A549 (cell line): Measurements from ENCODE around the gene KIF21B. TPM values are rescaled to one million over a fixed set of nuclear protein-coding genes. Genes with fewer than 3 reads are reported as not detected.

Experiments used
- ATAC-seq, 2 experiments: fragments of 200-7000 bp in 1 of 2; fragments of >200 bp in 1 of 2; cut with Nextera tagmentation in 1 of 2; cut with Tn5 transposase in 1 of 2; 3 replicates each; pipeline versions ENCODE4 v1.8.0 to v1.9.1; 2018 to 2020; ENCODE audit warnings: mild to moderate bottlenecking in 1 of 2, moderate library complexity in 1 of 2
- CTCF ChIA-PET: fragments of 300-600 bp; sonication (Branson Sonifier 250); formaldehyde crosslinking; extraction: SDS; loops from one replicate; lab custom pipeline; 2021; ENCODE audit warnings: antibody characterized with exemption, inconsistent platforms; lab: Yijun Ruan, JAX
- POLR2A ChIA-PET: fragments of 350-600 bp; formaldehyde crosslinking; extraction: SDS; loops from one replicate; lab custom pipeline; 2021; ENCODE audit warnings: antibody characterized with exemption, inconsistent platforms; lab: Yijun Ruan, JAX
- DNase-seq, 2 experiments: peaks; one replicate each; pipeline versions ENCODE4 v3.0.0 to v3.0.0-alpha.2; 2011 to 2016; ENCODE audit warnings: low read depth in 1 of 2, low spot score in 1 of 2
- FAIRE-seq: peaks from 2 replicates; lab custom pipeline; 2011; peaks lifted over from hg19 to GRCh38; lab: Jason Lieb, UNC
- H3K27ac ChIP-seq, 2 experiments: fragments of >200 bp; sonication (Bioruptor Twin); formaldehyde crosslinking; 3 replicates each; pipeline ENCODE4 v1.5.1; 2016 to 2017
- H3K4me1 ChIP-seq: fragments of >200 bp; sonication (Bioruptor Twin); formaldehyde crosslinking; 3 replicates; pipeline ENCODE4 v1.6.1; 2016
- H3K4me2 ChIP-seq: fragments of >200 bp; sonication (Bioruptor Twin); formaldehyde crosslinking; 3 replicates; pipeline ENCODE4 v1.6.1; 2016
- H3K4me3 ChIP-seq: fragments of >200 bp; sonication (Bioruptor Twin); formaldehyde crosslinking; 3 replicates; pipeline ENCODE4 v1.5.1; 2016
- H3K9me3 ChIP-seq: fragments of >200 bp; sonication (Bioruptor Twin); formaldehyde crosslinking; 3 replicates; pipeline ENCODE4 v1.6.1; 2016
- CBX2 ChIP-seq: fragments of 200-600 bp; sonication (generic); IDR thresholded peaks from 2 replicates; pipeline ENCODE4 v1.6.1; 2016; ENCODE audit warnings: low read depth, mild to moderate bottlenecking, borderline replicate concordance
- EP300 ChIP-seq, 2 experiments: fragments of >200 bp; sonication (Bioruptor Twin); formaldehyde crosslinking; IDR thresholded peaks; 2 replicates in 1 of 2; 3 replicates in 1 of 2; pipeline ENCODE4 v1.6.1; 2016 to 2017
- ESRRA ChIP-seq: fragments of 150-350 bp; IDR thresholded peaks from 2 replicates; pipeline ENCODE4 v1.6.1; 2014; ENCODE audit warnings: mild to moderate bottlenecking, low read length, borderline replicate concordance
- FOSL2 ChIP-seq, 2 experiments: fragments of 450-650 bp in 1 of 2; fragments of >200 bp in 1 of 2; sonication (Bioruptor Twin) in 1 of 2; formaldehyde crosslinking; IDR thresholded peaks; 2 replicates each; pipeline versions ENCODE4 v1.5.0 to v1.6.1; 2016 to 2020; ENCODE audit warnings: mild to moderate bottlenecking in 1 of 2, moderate library complexity in 1 of 2
- GATA3 ChIP-seq: IDR thresholded peaks from 2 replicates; pipeline ENCODE4 v1.6.1; 2012; ENCODE audit warnings: borderline replicate concordance
- HEYL ChIP-seq: fragments of 250-450 bp; sonication (Bioruptor Pico); IDR thresholded peaks from 2 replicates; pipeline ENCODE4 v1.8.0; 2021; ENCODE audit warnings: mild to moderate bottlenecking, moderate library complexity
- HOXB5 ChIP-seq: fragments of 250-450 bp; sonication (Bioruptor Pico); IDR thresholded peaks from 2 replicates; pipeline ENCODE4 v1.5.0; 2020; ENCODE audit warnings: mild to moderate bottlenecking, moderate library complexity
- MAFK ChIP-seq: fragments of 450-650 bp; IDR thresholded peaks from 2 replicates; pipeline ENCODE4 v1.6.1; 2014; ENCODE audit not compliant: partially characterized antibody
- MYC ChIP-seq: IDR thresholded peaks from 2 replicates; pipeline ENCODE4 v1.6.1; 2012; ENCODE audit warnings: mild to moderate bottlenecking, inconsistent platforms, low read length, improper control_type of control experiment, borderline replicate concordance
- PHF8 ChIP-seq: fragments of 200-600 bp; sonication (generic); IDR thresholded peaks from 2 replicates; pipeline ENCODE4 v1.6.1; 2016; ENCODE audit warnings: low read depth, mild to moderate bottlenecking, antibody characterized with exemption, moderate library complexity, borderline replicate concordance
- SMC3 ChIP-seq: fragments of >200 bp; sonication (Bioruptor Twin); formaldehyde crosslinking; IDR thresholded peaks from 3 replicates; pipeline ENCODE4 v1.6.1; 2018; ENCODE audit warnings: inconsistent platforms
- SREBF2 ChIP-seq: fragments of 450-650 bp; IDR thresholded peaks from 2 replicates; pipeline ENCODE4 v1.6.1; 2014; ENCODE audit warnings: mild to moderate bottlenecking, moderate library complexity
- TP53 ChIP-seq: fragments of 250-450 bp; sonication (Bioruptor Pico); IDR thresholded peaks from 2 replicates; pipeline ENCODE4 v1.5.0; 2021; ENCODE audit warnings: mild to moderate bottlenecking, moderate library complexity
- ZC3H11A ChIP-seq: fragments of 450-650 bp; IDR thresholded peaks from 2 replicates; pipeline ENCODE4 v1.6.1; 2014; ENCODE audit warnings: antibody characterized with exemption, mild to moderate bottlenecking
- WGBS: methylation state at CpG from one replicate; pipeline ENCODE4 v1.1.6; 2017; ENCODE audit errors: missing lambda C conversion rate; 5-methylcytosine and 5-hydroxymethylcytosine counted together
- polyA plus RNA-seq, 4 experiments: library from polyadenylated mRNA; depleted of rRNA in 3 of 4; stranded (reverse); fragments of >200 nt; fragmentation: RNase III in 1 of 4; extraction: RNeasy Plus Mini Kit Qiagen cat#74134 plus additional on column Dnase treatment in 1 of 4; gene quantifications; 2 replicates in 3 of 4; 3 replicates in 1 of 4; pipeline ENCODE4 v1.2.3, GENCODE V29; 2011 to 2017
- TF ChIP-seq, protein P1 (sequence below): fragments of 150-350 bp; IDR thresholded peaks from 2 replicates; pipeline ENCODE4 v1.6.1; 2014; ENCODE audit warnings: low read depth, mild to moderate bottlenecking, low read length
- TF ChIP-seq, protein P2 (sequence below): fragments of 450-650 bp; IDR thresholded peaks from 2 replicates; pipeline ENCODE4 v1.6.1; 2014; ENCODE audit warnings: antibody characterized with exemption
- TF ChIP-seq, protein P3 (sequence below): fragments of 200-600 bp; sonication (generic); IDR thresholded peaks from 2 replicates; pipeline ENCODE4 v1.6.1; 2016; ENCODE audit warnings: antibody characterized with exemption, mild to moderate bottlenecking, moderate library complexity
- TF ChIP-seq, protein P4 (sequence below): IDR thresholded peaks from 2 replicates; pipeline ENCODE4 v1.6.1; 2012
- TF ChIP-seq, protein P5 (sequence below): fragments of >200 bp; sonication (Bioruptor Twin); formaldehyde crosslinking; IDR thresholded peaks from 3 replicates; pipeline ENCODE4 v1.5.1; 2016

KIF21B gene
- polyA plus RNA-seq, 2 of the 4 experiments (the other 2 are of a cell fraction), result 1.4 to 3.8 TPM

DNA sequence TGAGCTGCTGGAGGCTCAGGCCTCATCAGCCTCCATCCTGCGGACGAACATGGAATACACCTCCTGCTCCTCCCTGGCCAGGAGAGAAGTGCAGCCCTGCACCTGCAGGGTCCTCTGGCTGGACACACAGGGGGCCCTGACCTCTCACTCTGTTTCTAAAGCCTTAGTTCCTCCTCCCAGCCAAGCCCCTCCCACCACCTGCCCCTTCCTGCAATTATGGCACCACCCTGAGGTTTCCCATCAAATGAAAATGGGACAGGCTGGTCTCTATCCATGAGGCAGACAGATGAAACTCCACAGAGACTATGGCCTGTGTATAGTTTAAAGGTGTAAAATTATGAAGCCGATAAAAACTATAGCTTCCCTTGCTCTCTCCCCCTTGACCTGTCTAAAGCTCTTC lies 46.1 kb upstream of the KIF21B start:
- ATAC-seq, result peak in 1 of 2 experiments; percentile 53; a peak in 3 of 6 replicates
- no peak for FAIRE-seq
- H3K9me3 ChIP-seq, result no peaks in the 10 kb centered on the region
- no peak overlapping the region for H3K4me2 ChIP-seq
- DNase-seq, result no peak
- H3K4me3 ChIP-seq, result no peak overlapping the region
- TF ChIP-seq HEYL (CRISPR knock-in tag) (no peak), SREBF2 (no peak), SMC3 (no peak), MAFK (no peak), CBX2 (no peak), ESRRA (no peak), PHF8 (no peak), GATA3 (no peak), HOXB5 (CRISPR knock-in tag) (no peak), ZC3H11A (no peak)
- TF ChIP-seq, protein P1, sequence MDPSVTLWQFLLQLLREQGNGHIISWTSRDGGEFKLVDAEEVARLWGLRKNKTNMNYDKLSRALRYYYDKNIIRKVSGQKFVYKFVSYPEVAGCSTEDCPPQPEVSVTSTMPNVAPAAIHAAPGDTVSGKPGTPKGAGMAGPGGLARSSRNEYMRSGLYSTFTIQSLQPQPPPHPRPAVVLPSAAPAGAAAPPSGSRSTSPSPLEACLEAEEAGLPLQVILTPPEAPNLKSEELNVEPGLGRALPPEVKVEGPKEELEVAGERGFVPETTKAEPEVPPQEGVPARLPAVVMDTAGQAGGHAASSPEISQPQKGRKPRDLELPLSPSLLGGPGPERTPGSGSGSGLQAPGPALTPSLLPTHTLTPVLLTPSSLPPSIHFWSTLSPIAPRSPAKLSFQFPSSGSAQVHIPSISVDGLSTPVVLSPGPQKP, result no peak
- TF ChIP-seq, protein P2, sequence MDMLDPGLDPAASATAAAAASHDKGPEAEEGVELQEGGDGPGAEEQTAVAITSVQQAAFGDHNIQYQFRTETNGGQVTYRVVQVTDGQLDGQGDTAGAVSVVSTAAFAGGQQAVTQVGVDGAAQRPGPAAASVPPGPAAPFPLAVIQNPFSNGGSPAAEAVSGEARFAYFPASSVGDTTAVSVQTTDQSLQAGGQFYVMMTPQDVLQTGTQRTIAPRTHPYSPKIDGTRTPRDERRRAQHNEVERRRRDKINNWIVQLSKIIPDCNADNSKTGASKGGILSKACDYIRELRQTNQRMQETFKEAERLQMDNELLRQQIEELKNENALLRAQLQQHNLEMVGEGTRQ, result no peak
- TF ChIP-seq, protein P3, sequence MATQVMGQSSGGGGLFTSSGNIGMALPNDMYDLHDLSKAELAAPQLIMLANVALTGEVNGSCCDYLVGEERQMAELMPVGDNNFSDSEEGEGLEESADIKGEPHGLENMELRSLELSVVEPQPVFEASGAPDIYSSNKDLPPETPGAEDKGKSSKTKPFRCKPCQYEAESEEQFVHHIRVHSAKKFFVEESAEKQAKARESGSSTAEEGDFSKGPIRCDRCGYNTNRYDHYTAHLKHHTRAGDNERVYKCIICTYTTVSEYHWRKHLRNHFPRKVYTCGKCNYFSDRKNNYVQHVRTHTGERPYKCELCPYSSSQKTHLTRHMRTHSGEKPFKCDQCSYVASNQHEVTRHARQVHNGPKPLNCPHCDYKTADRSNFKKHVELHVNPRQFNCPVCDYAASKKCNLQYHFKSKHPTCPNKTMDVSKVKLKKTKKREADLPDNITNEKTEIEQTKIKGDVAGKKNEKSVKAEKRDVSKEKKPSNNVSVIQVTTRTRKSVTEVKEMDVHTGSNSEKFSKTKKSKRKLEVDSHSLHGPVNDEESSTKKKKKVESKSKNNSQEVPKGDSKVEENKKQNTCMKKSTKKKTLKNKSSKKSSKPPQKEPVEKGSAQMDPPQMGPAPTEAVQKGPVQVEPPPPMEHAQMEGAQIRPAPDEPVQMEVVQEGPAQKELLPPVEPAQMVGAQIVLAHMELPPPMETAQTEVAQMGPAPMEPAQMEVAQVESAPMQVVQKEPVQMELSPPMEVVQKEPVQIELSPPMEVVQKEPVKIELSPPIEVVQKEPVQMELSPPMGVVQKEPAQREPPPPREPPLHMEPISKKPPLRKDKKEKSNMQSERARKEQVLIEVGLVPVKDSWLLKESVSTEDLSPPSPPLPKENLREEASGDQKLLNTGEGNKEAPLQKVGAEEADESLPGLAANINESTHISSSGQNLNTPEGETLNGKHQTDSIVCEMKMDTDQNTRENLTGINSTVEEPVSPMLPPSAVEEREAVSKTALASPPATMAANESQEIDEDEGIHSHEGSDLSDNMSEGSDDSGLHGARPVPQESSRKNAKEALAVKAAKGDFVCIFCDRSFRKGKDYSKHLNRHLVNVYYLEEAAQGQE, result no peak
- CTCF ChIA-PET, result interaction anchor here (1.3 kb wide), 1 partner anchor 82 kb away, joined by 3 read pairs; no protein-coding TSS in a partner anchor
- no peak overlapping the region for H3K27ac ChIP-seq
- 89% methylated on average over 3 of the region's 3 CpGs for WGBS
- POLR2A ChIA-PET, result no interaction called here
- H3K4me1 ChIP-seq, result no peaks in the 10 kb centered on the region

DNA sequence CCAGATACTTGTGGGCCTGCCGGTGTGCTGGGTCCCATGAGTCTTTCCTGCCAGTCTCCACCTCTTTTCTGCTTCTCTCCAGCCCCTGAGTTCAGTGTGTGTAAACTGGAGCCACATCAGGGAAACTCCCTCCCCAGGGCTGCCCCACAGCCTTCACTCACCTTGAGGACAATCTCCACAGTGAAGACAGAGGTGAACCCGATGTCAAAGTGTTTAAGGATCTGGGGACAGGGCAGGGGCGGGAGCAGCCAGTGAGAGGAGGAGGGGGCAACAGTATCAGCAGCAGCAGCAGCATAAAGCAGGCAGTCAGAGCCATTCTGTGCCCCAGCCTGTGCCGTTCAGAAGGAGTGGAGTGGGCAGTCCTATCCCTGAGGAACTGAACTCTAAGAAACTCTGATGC lies 45.5 kb upstream of the KIF21B start:
- POLR2A ChIA-PET, result no interaction called here
- FAIRE-seq, result no peak
- H3K4me3 ChIP-seq, result no peak overlapping the region
- no peak overlapping the region for H3K4me2 ChIP-seq
- no peak for TF ChIP-seq FOSL2 (IDR thresholded peaks at IDR 0.05)
- TF ChIP-seq FOSL2 (CRISPR knock-in tag; IDR thresholded peaks at IDR 0.05), result no peak
- TF ChIP-seq MYC, result no peak
- TF ChIP-seq TP53 (CRISPR knock-in tag), result no peak
- TF ChIP-seq, protein P4, sequence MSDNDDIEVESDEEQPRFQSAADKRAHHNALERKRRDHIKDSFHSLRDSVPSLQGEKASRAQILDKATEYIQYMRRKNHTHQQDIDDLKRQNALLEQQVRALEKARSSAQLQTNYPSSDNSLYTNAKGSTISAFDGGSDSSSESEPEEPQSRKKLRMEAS, result no peak
- TF ChIP-seq HEYL (CRISPR knock-in tag), result no peak
- TF ChIP-seq, all 56 proteins: peak for 0
- Histone ChIP-seq H3K9me3 (no peaks in the 10 kb centered on the region), H3K27ac (no peak overlapping the region), H3K4me1 (no peaks in the 10 kb centered on the region)
- WGBS, result 36% methylated on average over 4 of the region's 4 CpGs
- ATAC-seq, result no peak
- no peak for DNase-seq
- CTCF ChIA-PET, result interaction anchor here (1.2 to 1.3 kb wide), 2 partner anchors 26 to 82 kb away, joined by 3 read pairs; no protein-coding TSS in a partner anchor

DNA sequence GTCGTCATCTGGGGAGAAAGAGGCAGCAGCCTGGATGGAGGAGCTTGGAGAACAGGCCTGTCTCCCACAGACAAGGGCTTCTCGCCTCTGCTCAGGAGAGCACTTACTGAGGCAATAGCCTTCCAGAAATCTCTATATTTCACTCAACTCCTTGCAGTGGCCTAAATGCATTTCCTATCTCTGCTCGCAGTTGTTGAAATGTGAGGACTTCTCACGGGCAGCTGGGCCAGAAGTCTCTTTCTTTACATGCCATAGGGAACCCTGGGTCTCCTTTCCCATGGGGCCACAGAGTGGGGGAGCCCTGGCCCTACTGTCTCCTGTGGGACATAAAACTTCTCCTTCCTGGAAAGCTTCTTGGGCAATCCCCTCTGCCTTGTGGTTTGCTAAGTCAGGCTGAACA lies 43.5 kb upstream of the KIF21B start:
- Histone ChIP-seq H3K27ac (no peak overlapping the region), H3K4me3 (no peak overlapping the region), H3K4me2 (no peak overlapping the region), H3K9me3 (no peaks in the 10 kb centered on the region), H3K4me1 (no peaks in the 10 kb centered on the region)
- ChIA-PET POLR2A (no interaction called here), CTCF (interaction anchor here (1.0 to 1.8 kb wide), 6 partner anchors 13 to 279 kb away, joined by 3 to 6 read pairs (median 4); no protein-coding TSS in a partner anchor)
- no peak for FAIRE-seq
- DNase-seq, result no peak
- 51% methylated on average over 4 of the region's 4 CpGs for WGBS
- no peak for ATAC-seq
- TF ChIP-seq EP300 (IDR thresholded peaks at IDR 0.05) (no peak), ESRRA (no peak)
- TF ChIP-seq, protein P5, sequence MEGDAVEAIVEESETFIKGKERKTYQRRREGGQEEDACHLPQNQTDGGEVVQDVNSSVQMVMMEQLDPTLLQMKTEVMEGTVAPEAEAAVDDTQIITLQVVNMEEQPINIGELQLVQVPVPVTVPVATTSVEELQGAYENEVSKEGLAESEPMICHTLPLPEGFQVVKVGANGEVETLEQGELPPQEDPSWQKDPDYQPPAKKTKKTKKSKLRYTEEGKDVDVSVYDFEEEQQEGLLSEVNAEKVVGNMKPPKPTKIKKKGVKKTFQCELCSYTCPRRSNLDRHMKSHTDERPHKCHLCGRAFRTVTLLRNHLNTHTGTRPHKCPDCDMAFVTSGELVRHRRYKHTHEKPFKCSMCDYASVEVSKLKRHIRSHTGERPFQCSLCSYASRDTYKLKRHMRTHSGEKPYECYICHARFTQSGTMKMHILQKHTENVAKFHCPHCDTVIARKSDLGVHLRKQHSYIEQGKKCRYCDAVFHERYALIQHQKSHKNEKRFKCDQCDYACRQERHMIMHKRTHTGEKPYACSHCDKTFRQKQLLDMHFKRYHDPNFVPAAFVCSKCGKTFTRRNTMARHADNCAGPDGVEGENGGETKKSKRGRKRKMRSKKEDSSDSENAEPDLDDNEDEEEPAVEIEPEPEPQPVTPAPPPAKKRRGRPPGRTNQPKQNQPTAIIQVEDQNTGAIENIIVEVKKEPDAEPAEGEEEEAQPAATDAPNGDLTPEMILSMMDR, result no peak
